Neutrophil (primary cell): ENCODE results near the gene CER1.

Experiments used
- H3K27ac ChIP-seq: fragments of 200-600 bp; sonication (generic); 2 replicates; pipeline ENCODE4 v1.5.1; 2016; ENCODE audit warnings: mild to moderate bottlenecking, moderate library complexity
- H3K27me3 ChIP-seq: fragments of 200-600 bp; sonication (generic); 2 replicates; pipeline ENCODE4 v1.6.0; 2016; ENCODE audit warnings: mild to moderate bottlenecking
- H3K36me3 ChIP-seq: fragments of 200-600 bp; sonication (generic); 2 replicates; pipeline ENCODE4 v1.5.1; 2017
- H3K4me1 ChIP-seq, 2 experiments: fragments of 200-600 bp in 1 of 2; sonication (generic) in 1 of 2; 1 replicate in 1 of 2; 2 replicates in 1 of 2; pipeline versions ENCODE4 v1.5.1 to v1.6.1; 2013 to 2016; ENCODE audit warnings: low read depth in 1 of 2, low read length in 1 of 2, mild to moderate bottlenecking in 1 of 2, moderate library complexity in 1 of 2; ENCODE audit not compliant: control insufficient read depth in 1 of 2, insufficient read depth in 1 of 2
- H3K4me3 ChIP-seq, 2 experiments: fragments of 200-600 bp in 1 of 2; sonication (generic) in 1 of 2; 1 replicate in 1 of 2; 2 replicates in 1 of 2; pipeline ENCODE4 v1.5.1; 2013 to 2016; ENCODE audit warnings: low read depth in 1 of 2, low read length in 1 of 2, mild to moderate bottlenecking in 1 of 2, moderate library complexity in 1 of 2
- H3K9me3 ChIP-seq: fragments of 200-600 bp; sonication (generic); 2 replicates; pipeline ENCODE4 v1.5.1; 2016
- TF ChIP-seq, protein P1 (sequence below): fragments of 200-600 bp; sonication (generic); IDR thresholded peaks from 2 replicates; pipeline ENCODE4 v1.5.1; 2016; ENCODE audit warnings: antibody characterized with exemption

The CER1 gene

DNA sequence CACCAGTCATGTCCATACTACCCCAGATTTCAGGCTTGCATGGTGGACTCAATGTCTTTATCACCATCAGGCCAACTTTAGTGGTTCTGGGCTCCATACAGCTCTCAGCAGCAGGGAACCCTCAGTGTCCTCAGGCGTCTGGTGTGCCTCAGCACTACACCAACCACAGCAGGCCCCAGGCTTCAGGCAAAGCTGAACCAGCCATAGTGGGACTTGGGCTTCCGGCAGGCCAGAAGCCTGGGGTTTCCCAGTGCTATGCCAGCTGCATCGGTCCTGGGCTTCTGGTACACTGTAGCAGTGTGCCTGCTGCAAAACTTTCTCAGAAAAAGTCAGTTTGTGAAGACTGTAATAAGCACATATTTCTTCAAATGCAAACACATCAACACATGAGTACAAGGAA is 18.3 kb downstream of the CER1 start:
- Histone ChIP-seq H3K4me1 (no peaks in the 10 kb centered on the region), H3K27ac (no peak overlapping the region), H3K36me3 (no peaks in the 10 kb centered on the region), H3K4me3 (no peak overlapping the region), H3K9me3 (no peaks in the 10 kb centered on the region), H3K27me3 (no peaks in the 10 kb centered on the region)
- TF ChIP-seq, protein P1, sequence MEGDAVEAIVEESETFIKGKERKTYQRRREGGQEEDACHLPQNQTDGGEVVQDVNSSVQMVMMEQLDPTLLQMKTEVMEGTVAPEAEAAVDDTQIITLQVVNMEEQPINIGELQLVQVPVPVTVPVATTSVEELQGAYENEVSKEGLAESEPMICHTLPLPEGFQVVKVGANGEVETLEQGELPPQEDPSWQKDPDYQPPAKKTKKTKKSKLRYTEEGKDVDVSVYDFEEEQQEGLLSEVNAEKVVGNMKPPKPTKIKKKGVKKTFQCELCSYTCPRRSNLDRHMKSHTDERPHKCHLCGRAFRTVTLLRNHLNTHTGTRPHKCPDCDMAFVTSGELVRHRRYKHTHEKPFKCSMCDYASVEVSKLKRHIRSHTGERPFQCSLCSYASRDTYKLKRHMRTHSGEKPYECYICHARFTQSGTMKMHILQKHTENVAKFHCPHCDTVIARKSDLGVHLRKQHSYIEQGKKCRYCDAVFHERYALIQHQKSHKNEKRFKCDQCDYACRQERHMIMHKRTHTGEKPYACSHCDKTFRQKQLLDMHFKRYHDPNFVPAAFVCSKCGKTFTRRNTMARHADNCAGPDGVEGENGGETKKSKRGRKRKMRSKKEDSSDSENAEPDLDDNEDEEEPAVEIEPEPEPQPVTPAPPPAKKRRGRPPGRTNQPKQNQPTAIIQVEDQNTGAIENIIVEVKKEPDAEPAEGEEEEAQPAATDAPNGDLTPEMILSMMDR, result no peak

DNA sequence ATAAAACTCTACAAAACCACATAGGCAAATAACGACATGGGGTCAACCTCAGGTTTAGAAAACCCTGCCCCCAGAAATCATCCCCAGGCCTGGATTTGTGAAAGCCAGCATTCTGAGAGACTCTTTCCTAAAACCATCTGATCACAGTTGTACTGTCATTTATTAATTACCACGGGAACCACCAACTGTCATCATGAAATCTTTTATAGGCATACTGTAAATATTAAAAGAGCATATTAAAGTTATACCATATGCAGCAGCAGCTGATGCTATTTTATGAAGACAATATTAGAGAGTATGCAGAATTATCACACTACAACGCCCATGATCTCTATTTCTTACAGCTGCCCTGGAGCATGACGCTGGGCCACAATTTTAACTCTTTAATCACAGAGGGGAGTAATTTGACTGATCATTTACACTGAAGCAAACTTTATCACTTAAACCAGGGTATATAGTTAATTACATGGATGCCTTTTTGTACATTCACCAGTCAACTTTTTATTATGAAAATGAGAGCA is 20.3 kb downstream of the CER1 start:
- Histone ChIP-seq H3K27ac (no peak overlapping the region), H3K4me1 (no peaks in the 10 kb centered on the region), H3K27me3 (peaks cover 6% of the 10 kb centered on the region), H3K9me3 (no peaks in the 10 kb centered on the region), H3K4me3 (no peak overlapping the region), H3K36me3 (no peaks in the 10 kb centered on the region)
- TF ChIP-seq, protein P1, result no peak

DNA sequence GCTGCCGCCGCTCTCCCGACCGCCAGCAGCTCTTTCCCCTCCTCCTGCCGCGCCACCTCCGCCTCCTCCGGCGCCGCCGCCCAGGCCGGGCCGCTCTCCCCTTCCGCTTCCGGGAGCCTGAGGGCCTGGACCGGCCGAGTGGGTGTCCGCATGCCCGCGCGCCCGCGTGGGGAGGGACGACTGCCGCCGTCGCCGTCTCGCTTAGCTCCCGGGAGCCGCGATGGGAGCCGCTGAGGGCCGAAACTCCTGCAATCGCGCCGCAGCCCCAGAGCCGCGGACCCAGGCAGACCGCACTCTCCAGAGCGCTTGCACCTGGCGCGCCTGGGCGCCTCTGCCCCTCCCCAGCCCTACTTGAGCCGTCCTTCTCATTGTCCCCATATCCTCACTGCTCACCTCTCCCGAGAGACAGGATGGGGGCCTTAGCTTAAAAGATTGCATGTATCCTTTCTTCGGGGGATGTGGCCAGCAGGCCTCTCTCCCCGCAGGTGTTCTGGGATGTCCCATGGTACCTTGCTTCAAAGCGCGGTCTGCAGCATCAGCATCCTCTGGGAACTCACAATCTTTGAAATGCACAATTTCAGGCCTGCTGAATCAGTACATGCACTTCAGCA is 29.2 kb downstream of the CER1 start, which contains the start of gene ZDHHC21:
TSS of gene ZDHHC21 (minus strand) at position 182 of the 611 bp plus-strand sequence. CDS start 19,092 bp downstream, outside the sequence.
- no peaks in the 10 kb centered on the region for H3K36me3 ChIP-seq
- no peaks in the 10 kb centered on the region for H3K9me3 ChIP-seq
- TF ChIP-seq, protein P1, result no peak
- peaks cover 60% of the 10 kb centered on the region for H3K27me3 ChIP-seq
- peak within 1 kb of the TSS; percentile 49 to 59 for H3K4me3 ChIP-seq
- no peak within 1 kb of the TSS for H3K27ac ChIP-seq
- H3K4me1 ChIP-seq, result peaks cover 9 to 17% of the 10 kb centered on the region in 2 experiments

DNA sequence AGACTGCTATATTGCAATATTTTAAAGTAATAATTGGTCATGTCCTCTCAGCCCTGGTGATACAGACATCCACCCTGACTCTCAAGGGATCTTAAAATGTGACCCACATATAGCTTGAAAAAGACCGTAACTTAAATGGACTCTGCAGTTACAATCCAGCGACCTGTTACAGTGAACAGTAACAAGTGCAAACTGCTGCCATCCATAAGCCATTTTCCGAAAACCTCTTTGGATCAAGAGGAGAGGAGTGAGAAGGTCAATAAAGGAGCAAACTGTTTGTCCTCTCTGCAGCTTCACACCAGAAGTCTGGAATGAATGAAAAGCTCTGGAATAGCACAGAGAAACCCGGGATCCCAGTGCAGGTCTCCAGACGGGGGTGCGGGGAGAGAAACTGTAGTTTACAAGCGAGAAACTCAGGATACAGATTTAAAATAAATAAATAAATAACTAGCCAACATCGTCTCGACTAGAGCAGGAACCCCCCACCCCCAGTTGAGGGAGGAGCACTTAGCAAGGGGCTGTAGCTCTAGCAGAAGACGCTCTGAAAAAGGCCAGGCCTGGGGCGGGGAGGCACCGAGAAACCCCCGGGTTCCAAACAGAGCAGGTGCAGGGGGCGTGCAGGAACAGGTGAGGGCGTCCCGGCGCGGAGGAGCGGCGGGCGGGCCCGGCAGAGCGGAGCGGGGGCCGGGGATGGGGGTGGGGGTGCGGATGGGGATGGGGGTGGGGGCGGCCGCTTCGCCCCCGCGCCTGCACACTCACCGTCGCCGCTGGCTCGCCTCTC is 29.9 kb downstream of the CER1 start:
- Histone ChIP-seq H3K27me3 (peaks cover 58% of the 10 kb centered on the region), H3K36me3 (no peaks in the 10 kb centered on the region), H3K4me1 (peaks cover 9 to 17% of the 10 kb centered on the region in 2 experiments), H3K9me3 (no peaks in the 10 kb centered on the region), H3K27ac (no peak overlapping the region), H3K4me3 (peak overlapping the region; percentile 49 to 59)
- TF ChIP-seq, protein P1, result no peak

DNA sequence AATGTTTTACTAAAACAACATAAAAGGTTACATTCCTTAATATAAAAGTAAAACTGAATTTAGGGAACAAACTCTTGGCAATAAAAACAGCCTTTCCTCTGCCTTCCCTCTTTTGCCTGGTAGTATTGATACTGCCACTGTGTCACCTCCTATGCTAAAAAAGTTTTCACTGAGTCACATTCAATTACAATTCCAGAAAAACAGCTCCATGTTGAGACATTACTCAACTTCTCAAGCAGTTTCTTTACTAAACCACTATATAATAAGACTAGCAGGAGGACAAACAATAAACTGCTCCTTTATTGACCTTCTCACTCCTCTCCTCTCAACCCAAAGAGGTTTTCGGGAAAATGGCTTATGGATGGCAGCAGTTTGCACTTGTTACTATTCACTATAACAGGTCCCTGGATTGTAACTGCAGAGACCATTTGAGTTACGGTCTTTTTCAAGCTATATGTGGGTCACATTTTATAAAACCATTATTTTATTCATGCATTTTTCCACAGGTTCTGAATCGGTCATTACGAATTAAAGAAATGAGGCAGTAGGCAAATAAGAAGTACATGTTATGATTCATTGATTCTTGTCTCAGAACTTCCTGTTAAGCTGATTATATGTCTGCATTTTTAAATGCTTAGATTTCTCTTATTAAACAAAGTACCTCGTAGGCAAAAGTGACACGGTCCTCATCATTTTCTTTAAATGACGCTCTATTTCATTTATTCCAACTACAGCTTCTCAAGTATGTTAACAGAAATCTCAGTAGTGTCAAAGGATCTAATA is 31.4 kb downstream of the CER1 start:
- Histone ChIP-seq H3K9me3 (no peaks in the 10 kb centered on the region), H3K4me3 (no peak overlapping the region), H3K27ac (no peak overlapping the region), H3K4me1 (peaks cover 9 to 17% of the 10 kb centered on the region in 2 experiments), H3K27me3 (peaks cover 43% of the 10 kb centered on the region), H3K36me3 (peaks cover 6% of the 10 kb centered on the region)
- TF ChIP-seq, protein P1, result no peak
